HG02571 (cell line): ENCODE results near the gene ZNF791.
"Not testable (repeated sequence)": the region's sequence is repeated elsewhere in the genome, so short reads cannot be mapped to it uniquely, and the experiment has no call there.

ENCODE experiments used
- ATAC-seq: cut with Tn5 transposase; IDR thresholded peaks from one replicate; pipeline ENCODE4 v1.9.1; 2021; ENCODE audit warnings: mild to moderate bottlenecking, moderate library complexity; ENCODE audit not compliant: unreplicated experiment

Gene ZNF791

GRCh38 chr19:12610540-12611360, at the start of gene ZNF791, which contains the start of gene ZNF490:
Gene ZNF791 (plus strand): TSS chr19:12610920. CDS start chr19:12611080, 160 bp downstream.
Gene ZNF490 (minus strand): TSS chr19:12610813. CDS start chr19:12610680, 133 bp downstream.
- ATAC-seq = peak; percentile 76

- no peak for ATAC-seq
Measured at GRCh38 chr19:12564016-12564664, 46.6 kb upstream of the ZNF791 start.

- ATAC-seq = not testable (repeated sequence)
Measured at GRCh38 chr19:12566380-12566779, 44.3 kb upstream of the ZNF791 start.

- no peak for ATAC-seq
Measured at GRCh38 chr19:12567951-12568350, 42.8 kb upstream of the ZNF791 start.

- no peak for ATAC-seq
Measured at GRCh38 chr19:12574036-12574435, 36.7 kb upstream of the ZNF791 start.

- ATAC-seq = no peak
Measured at GRCh38 chr19:12578641-12579040, 32.1 kb upstream of the ZNF791 start.

GRCh38 chr19:12580180-12580694, 30.5 kb upstream of the ZNF791 start:
- ATAC-seq = no peak

GRCh38 chr19:12581100-12581499, 29.6 kb upstream of the ZNF791 start:
- no peak for ATAC-seq

- ATAC-seq = no peak
Measured at GRCh38 chr19:12596485-12596884, 14.2 kb upstream of the ZNF791 start.

GRCh38 chr19:12596927-12597548, 13.7 kb upstream of the ZNF791 start:
- ATAC-seq = no peak

- no peak for ATAC-seq
Measured at GRCh38 chr19:12597594-12597993, 13.1 kb upstream of the ZNF791 start.

GRCh38 chr19:12603714-12604113, 7.0 kb upstream of the ZNF791 start:
- ATAC-seq = no peak

- no peak for ATAC-seq
Measured at GRCh38 chr19:12606796-12607195, 3.9 kb upstream of the ZNF791 start.

- no peak for ATAC-seq
Measured at GRCh38 chr19:12607631-12608030, 3.1 kb upstream of the ZNF791 start.

- ATAC-seq = no peak
Measured at GRCh38 chr19:12611361-12611699, 610 bp downstream of the ZNF791 start.

GRCh38 chr19:12617646-12618045, 6.9 kb downstream of the ZNF791 start:
- no peak for ATAC-seq

- not testable (repeated sequence) for ATAC-seq
Measured at GRCh38 chr19:12621253-12622024, 10.7 kb downstream of the ZNF791 start.

- no peak for ATAC-seq
Measured at GRCh38 chr19:12623361-12624031, 12.8 kb downstream of the ZNF791 start.

- ATAC-seq = no peak
Measured at GRCh38 chr19:12626958-12627357, 16.2 kb downstream of the ZNF791 start.
